ENCODE measurements around the gene MTHFR.

MTHFR gene

GRCh38 chr1:11797525-11798216 lies 8.1 kb downstream of the MTHFR start:
- Histone ChIP-seq H3K4me2 (ENCODE audit: low read length) (no peak overlapping the region), H2BK5ac (ENCODE audit: low read depth, low read length, poor library complexity) (no peak overlapping the region), H3K79me2 (ENCODE audit: control insufficient read depth, insufficient read depth, low read length, poor library complexity) (no peaks in the 10 kb centered on the region), H3K18ac (ENCODE audit: low read length) (no peak overlapping the region), H3K4me1 (ENCODE audit: control insufficient read depth in 1 of 2, insufficient read depth in 2 of 2, low read length in 2 of 2) (peaks cover 6 to 10% of the 10 kb centered on the region in 2 experiments), H3K36me3 (ENCODE audit: control insufficient read depth in 1 of 2, insufficient read depth in 2 of 2, low read length in 2 of 2) (peaks cover 29 to 45% of the 10 kb centered on the region in 2 experiments), H3K14ac (ENCODE audit: low read length) (no peak overlapping the region), H4K91ac (ENCODE audit: low read depth, low read length) (no peak overlapping the region), H2BK12ac (ENCODE audit: low read length) (no peak overlapping the region), H2AK5ac (ENCODE audit: low read length) (no peak overlapping the region), H3K27ac (ENCODE audit: low read depth, low read length) (no peak overlapping the region), H4K8ac (ENCODE audit: low read depth, low read length) (no peak overlapping the region), H4K12ac (ENCODE audit: low read depth, low read length) (no peak overlapping the region), H2AFZ (ENCODE audit: insufficient read depth, low read length, poor library complexity) (no peak overlapping the region), H3K4me3 (ENCODE audit: low read depth, low read length) (no peak overlapping the region), H3K9ac (ENCODE audit: low read length) (no peak overlapping the region), H3K23ac (ENCODE audit: low read length) (no peak overlapping the region), H3K9me3 (ENCODE audit: insufficient read depth, low read depth, low read length) (peaks cover 2% of the 10 kb centered on the region), H3K4ac (ENCODE audit: low read depth, low read length) (no peak overlapping the region), H2BK120ac (ENCODE audit: insufficient read depth, low read length, poor library complexity) (no peak overlapping the region), H3K27me3 (ENCODE audit: insufficient read depth, low read length) (no peaks in the 10 kb centered on the region), H3K79me1 (ENCODE audit: low read length) (no peaks in the 10 kb centered on the region)
- peak in 1 of 2 donors; percentile 13 for DNase-seq
- WGBS (ENCODE audit: extremely low coverage, insufficient coverage, insufficient read length), result no CpG with 5 or more reads among the region's 6 CpGs

GRCh38 chr1:11796036-11796828 lies 9.5 kb downstream of the MTHFR start:
- Histone ChIP-seq H4K91ac (ENCODE audit: low read depth, low read length) (no peak overlapping the region), H3K4me3 (ENCODE audit: low read depth, low read length) (no peak overlapping the region), H3K9ac (ENCODE audit: low read length) (no peak overlapping the region), H3K4ac (ENCODE audit: low read depth, low read length) (no peak overlapping the region), H3K36me3 (ENCODE audit: control insufficient read depth in 1 of 2, insufficient read depth in 2 of 2, low read length in 2 of 2) (peaks cover 33 to 46% of the 10 kb centered on the region in 2 experiments), H2AFZ (ENCODE audit: insufficient read depth, low read length, poor library complexity) (no peak overlapping the region), H3K79me2 (ENCODE audit: control insufficient read depth, insufficient read depth, low read length, poor library complexity) (no peaks in the 10 kb centered on the region), H3K14ac (ENCODE audit: low read length) (no peak overlapping the region), H3K27ac (ENCODE audit: low read depth, low read length) (no peak overlapping the region), H4K8ac (ENCODE audit: low read depth, low read length) (no peak overlapping the region), H3K9me3 (ENCODE audit: insufficient read depth, low read depth, low read length) (peaks cover 4% of the 10 kb centered on the region), H2AK5ac (ENCODE audit: low read length) (no peak overlapping the region), H2BK5ac (ENCODE audit: low read depth, low read length, poor library complexity) (no peak overlapping the region), H2BK120ac (ENCODE audit: insufficient read depth, low read length, poor library complexity) (no peak overlapping the region), H3K79me1 (ENCODE audit: low read length) (no peaks in the 10 kb centered on the region), H3K4me1 (ENCODE audit: control insufficient read depth in 1 of 2, insufficient read depth in 2 of 2, low read length in 2 of 2) (peaks cover 11 to 20% of the 10 kb centered on the region in 2 experiments), H4K12ac (ENCODE audit: low read depth, low read length) (no peak overlapping the region), H3K18ac (ENCODE audit: low read length) (no peak overlapping the region), H2BK12ac (ENCODE audit: low read length) (no peak overlapping the region), H3K4me2 (ENCODE audit: low read length) (no peak overlapping the region), H3K27me3 (ENCODE audit: insufficient read depth, low read length) (no peaks in the 10 kb centered on the region), H3K23ac (ENCODE audit: low read length) (no peak overlapping the region)
- WGBS (ENCODE audit: extremely low coverage, insufficient coverage, insufficient read length), result no CpG with 5 or more reads among the region's 15 CpGs
- DNase-seq, result no peak

GRCh38 chr1:11795238-11795890 lies 10.4 kb downstream of the MTHFR start:
- peaks cover 11 to 16% of the 10 kb centered on the region in 2 experiments for H3K4me1 ChIP-seq (ENCODE audit: control insufficient read depth in 1 of 2, insufficient read depth in 2 of 2, low read length in 2 of 2)
- H4K8ac ChIP-seq (ENCODE audit: low read depth, low read length), result no peak overlapping the region
- no peak overlapping the region for H3K23ac ChIP-seq (ENCODE audit: low read length)
- H2AFZ ChIP-seq (ENCODE audit: insufficient read depth, low read length, poor library complexity), result no peak overlapping the region
- peaks cover 31 to 44% of the 10 kb centered on the region in 2 experiments for H3K36me3 ChIP-seq (ENCODE audit: control insufficient read depth in 1 of 2, insufficient read depth in 2 of 2, low read length in 2 of 2)
- no peaks in the 10 kb centered on the region for H3K79me1 ChIP-seq (ENCODE audit: low read length)
- DNase-seq, result no peak
- no peak overlapping the region for H3K4me2 ChIP-seq (ENCODE audit: low read length)
- H3K27ac ChIP-seq (ENCODE audit: low read depth, low read length), result no peak overlapping the region
- no peak overlapping the region for H2AK5ac ChIP-seq (ENCODE audit: low read length)
- H4K91ac ChIP-seq (ENCODE audit: low read depth, low read length), result no peak overlapping the region
- H2BK12ac ChIP-seq (ENCODE audit: low read length), result no peak overlapping the region
- no peak overlapping the region for H2BK120ac ChIP-seq (ENCODE audit: insufficient read depth, low read length, poor library complexity)
- no peak overlapping the region for H3K9ac ChIP-seq (ENCODE audit: low read length)
- peaks cover 4% of the 10 kb centered on the region for H3K9me3 ChIP-seq (ENCODE audit: insufficient read depth, low read depth, low read length)
- no peak overlapping the region for H4K12ac ChIP-seq (ENCODE audit: low read depth, low read length)
- H3K79me2 ChIP-seq (ENCODE audit: control insufficient read depth, insufficient read depth, low read length, poor library complexity), result no peaks in the 10 kb centered on the region
- H3K14ac ChIP-seq (ENCODE audit: low read length), result no peak overlapping the region
- no peak overlapping the region for H2BK5ac ChIP-seq (ENCODE audit: low read depth, low read length, poor library complexity)
- no peak overlapping the region for H3K4ac ChIP-seq (ENCODE audit: low read depth, low read length)
- H3K4me3 ChIP-seq (ENCODE audit: low read depth, low read length), result no peak overlapping the region
- no CpG with 5 or more reads among the region's 14 CpGs for WGBS (ENCODE audit: extremely low coverage, insufficient coverage, insufficient read length)
- no peaks in the 10 kb centered on the region for H3K27me3 ChIP-seq (ENCODE audit: insufficient read depth, low read length)
- H3K18ac ChIP-seq (ENCODE audit: low read length), result no peak overlapping the region

- no peak for DNase-seq
- H3K23ac ChIP-seq (ENCODE audit: low read length), result no peak overlapping the region
- H3K79me1 ChIP-seq (ENCODE audit: low read length), result no peaks in the 10 kb centered on the region
- H4K12ac ChIP-seq (ENCODE audit: low read depth, low read length), result no peak overlapping the region
- H2AFZ ChIP-seq (ENCODE audit: insufficient read depth, low read length, poor library complexity), result no peak overlapping the region
- peaks cover 36 to 44% of the 10 kb centered on the region in 2 experiments for H3K36me3 ChIP-seq (ENCODE audit: control insufficient read depth in 1 of 2, insufficient read depth in 2 of 2, low read length in 2 of 2)
- no peak overlapping the region for H2BK12ac ChIP-seq (ENCODE audit: low read length)
- no peak overlapping the region for H3K27ac ChIP-seq (ENCODE audit: low read depth, low read length)
- no peak overlapping the region for H3K4ac ChIP-seq (ENCODE audit: low read depth, low read length)
- H2BK5ac ChIP-seq (ENCODE audit: low read depth, low read length, poor library complexity), result no peak overlapping the region
- peaks cover 4% of the 10 kb centered on the region for H3K9me3 ChIP-seq (ENCODE audit: insufficient read depth, low read depth, low read length)
- no peak overlapping the region for H3K4me2 ChIP-seq (ENCODE audit: low read length)
- H4K8ac ChIP-seq (ENCODE audit: low read depth, low read length), result no peak overlapping the region
- H2BK120ac ChIP-seq (ENCODE audit: insufficient read depth, low read length, poor library complexity), result no peak overlapping the region
- no peaks in the 10 kb centered on the region for H3K27me3 ChIP-seq (ENCODE audit: insufficient read depth, low read length)
- H3K4me1 ChIP-seq (ENCODE audit: control insufficient read depth in 1 of 2, insufficient read depth in 2 of 2, low read length in 2 of 2), result peaks cover 11 to 16% of the 10 kb centered on the region in 2 experiments
- no peak overlapping the region for H3K4me3 ChIP-seq (ENCODE audit: low read depth, low read length)
- no CpG with 5 or more reads among the region's 19 CpGs for whole genome bisulfite sequencing (ENCODE audit: extremely low coverage, insufficient coverage, insufficient read length)
- H3K9ac ChIP-seq (ENCODE audit: low read length), result no peak overlapping the region
- no peak overlapping the region for H2AK5ac ChIP-seq (ENCODE audit: low read length)
- no peaks in the 10 kb centered on the region for H3K79me2 ChIP-seq (ENCODE audit: control insufficient read depth, insufficient read depth, low read length, poor library complexity)
- H3K18ac ChIP-seq (ENCODE audit: low read length), result no peak overlapping the region
- H4K91ac ChIP-seq (ENCODE audit: low read depth, low read length), result no peak overlapping the region
- no peak overlapping the region for H3K14ac ChIP-seq (ENCODE audit: low read length)
Observed at GRCh38 chr1:11794446-11795237, 11.1 kb downstream of the MTHFR start.

All from trophoblast cell (in vitro differentiated cells and primary cell).